SK-N-SH (cell line): ENCODE measurements around the gene FAM222A. TPM values are rescaled to one million over a fixed set of nuclear protein-coding genes. Genes with fewer than 3 reads are reported as not detected.

ENCODE experiments used
- CTCF ChIA-PET: fragments of 300-600, 350-600 bp; formaldehyde crosslinking; extraction: SDS; loops from one replicate; lab custom pipeline; 2021; lab: Yijun Ruan, JAX
- POLR2A ChIA-PET: fragments of 350-600 bp; sonication (Branson Sonifier 250); formaldehyde crosslinking; extraction: SDS; loops from one replicate; lab custom pipeline; 2020; ENCODE audit warnings: antibody characterized with exemption, inconsistent platforms; lab: Yijun Ruan, JAX
- DNase-seq: peaks from one replicate; pipeline ENCODE4 v3.0.0; 2012
- H2AFZ ChIP-seq: fragments of 200-600 bp; sonication (generic); 2 replicates; pipeline ENCODE4 v1.8.1; 2016; ENCODE audit warnings: antibody characterized with exemption, mild to moderate bottlenecking, low read depth
- H3F3A ChIP-seq: fragments of 200-600 bp; sonication (generic); replicated peaks from 2 replicates; pipeline ENCODE3; 2016; ENCODE audit warnings: antibody characterized with exemption, mild to moderate bottlenecking; ENCODE audit not compliant: insufficient read depth
- H3K27ac ChIP-seq, 2 experiments: fragments of 200-500 bp in 1 of 2; fragments of 200-600 bp in 1 of 2; sonication (Bioruptor generic) in 1 of 2; sonication (generic), shearing (Covaris generic) in 1 of 2; 2 replicates each; pipeline versions ENCODE4 v1.5.1 to v1.6.1; 2014 to 2016; ENCODE audit warnings: low read depth in 2 of 2, inconsistent platforms in 1 of 2, low read length in 1 of 2, mild to moderate bottlenecking in 1 of 2, mixed read lengths in 1 of 2
- H3K27me3 ChIP-seq: fragments of 200-600 bp; sonication (generic), shearing (Covaris generic); 2 replicates; pipeline ENCODE4 v1.6.1; 2016; ENCODE audit warnings: mixed run types; ENCODE audit not compliant: insufficient read depth
- H3K36me3 ChIP-seq, 2 experiments: fragments of 200-500 bp in 1 of 2; fragments of 200-600 bp in 1 of 2; sonication (Bioruptor generic) in 1 of 2; sonication (generic) in 1 of 2; replicated peaks in 1 of 2; 2 replicates each; pipeline versions ENCODE3 to v1.5.1; 2014 to 2016; ENCODE audit warnings: low read length in 1 of 2, mild to moderate bottlenecking in 1 of 2; ENCODE audit not compliant: insufficient read depth in 2 of 2, control insufficient read depth in 1 of 2
- H3K4me1 ChIP-seq, 2 experiments: fragments of 200-500 bp in 1 of 2; fragments of 200-600 bp in 1 of 2; sonication (Bioruptor generic) in 1 of 2; sonication (generic), shearing (Covaris generic) in 1 of 2; 2 replicates each; pipeline versions ENCODE4 v1.5.1 to v1.6.1; 2014 to 2016; ENCODE audit warnings: low read depth in 1 of 2, low read length in 1 of 2, mixed run types in 1 of 2; ENCODE audit not compliant: insufficient read depth in 2 of 2, control insufficient read depth in 1 of 2
- H3K4me2 ChIP-seq: fragments of 200-600 bp; sonication (generic), shearing (Covaris generic); 2 replicates; pipeline ENCODE4 v1.6.1; 2017; ENCODE audit warnings: mixed run types
- H3K4me3 ChIP-seq, 2 experiments: fragments of 200-500 bp in 1 of 2; fragments of 200-600 bp in 1 of 2; sonication (Bioruptor generic) in 1 of 2; sonication (generic), shearing (Covaris generic) in 1 of 2; 2 replicates each; pipeline versions ENCODE4 v1.5.1 to v1.8.1; 2014 to 2016; ENCODE audit warnings: low read depth in 2 of 2, inconsistent platforms in 1 of 2, low read length in 1 of 2, mild to moderate bottlenecking in 1 of 2, mixed read lengths in 1 of 2, moderate library complexity in 1 of 2
- H3K79me2 ChIP-seq: fragments of 200-600 bp; sonication (generic); 2 replicates; pipeline ENCODE4 v1.8.1; 2017; ENCODE audit warnings: mild to moderate bottlenecking; ENCODE audit not compliant: insufficient read depth
- H3K9ac ChIP-seq: fragments of 200-600 bp; sonication (generic); 2 replicates; pipeline ENCODE4 v1.6.1; 2017; ENCODE audit warnings: mixed run types
- H3K9me2 ChIP-seq: fragments of 200-600 bp; sonication (generic); 2 replicates; pipeline ENCODE4 v1.6.1; 2017; ENCODE audit warnings: mixed run types
- H3K9me3 ChIP-seq: fragments of 200-600 bp; sonication (generic); 2 replicates; pipeline ENCODE4 v1.6.1; 2017; ENCODE audit warnings: mixed run types, mild to moderate bottlenecking, moderate library complexity
- H4K20me1 ChIP-seq: fragments of 200-600 bp; sonication (generic); 2 replicates; pipeline ENCODE4 v1.6.1; 2017; ENCODE audit warnings: mild to moderate bottlenecking, mixed run types; ENCODE audit not compliant: insufficient read depth
- EZH2phosphoT487 ChIP-seq: fragments of 200-600 bp; sonication (generic); IDR thresholded peaks from 2 replicates; pipeline ENCODE4 v1.6.1; 2017; ENCODE audit warnings: low read depth, mixed run types, mild to moderate bottlenecking, antibody characterized with exemption, moderate library complexity, borderline replicate concordance
- FOSL2 ChIP-seq: IDR thresholded peaks from 2 replicates; pipeline ENCODE4 v1.4.0; 2012; ENCODE audit warnings: low read depth, mild to moderate bottlenecking, moderate library complexity, borderline replicate concordance
- FOXJ3 ChIP-seq: sonication (generic); formaldehyde crosslinking; IDR thresholded peaks from 2 replicates; pipeline ENCODE4 v1.5.1; 2020; ENCODE audit warnings: mild to moderate bottlenecking, missing genetic modification reagents
- FOXM1 ChIP-seq: IDR thresholded peaks from 2 replicates; pipeline ENCODE4 v1.4.0; 2012; ENCODE audit warnings: low read depth, mild to moderate bottlenecking
- GABPA ChIP-seq: IDR thresholded peaks from 2 replicates; pipeline ENCODE4 v1.4.0; 2012; ENCODE audit warnings: low read depth, mild to moderate bottlenecking
- JUND ChIP-seq: IDR thresholded peaks from 2 replicates; pipeline ENCODE4 v1.4.0; 2012
- MEF2A ChIP-seq: IDR thresholded peaks from 2 replicates; pipeline ENCODE4 v1.4.0; 2012; ENCODE audit warnings: low read depth, borderline replicate concordance
- POLR2AphosphoS5 ChIP-seq: IDR thresholded peaks from 2 replicates; pipeline ENCODE4 v1.6.1; 2012; ENCODE audit warnings: low read depth, low read length
- RAD21 ChIP-seq: IDR thresholded peaks from 2 replicates; pipeline ENCODE4 v1.6.1; 2012; ENCODE audit warnings: mild to moderate bottlenecking, low read length
- RCOR1 ChIP-seq: fragments of 150-350 bp; IDR thresholded peaks from 2 replicates; pipeline ENCODE4 v1.6.1; 2017; ENCODE audit warnings: antibody characterized with exemption, low read length
- RFX5 ChIP-seq: IDR thresholded peaks from 2 replicates; pipeline ENCODE4 v1.6.1; 2012; ENCODE audit warnings: mild to moderate bottlenecking, improper control_type of control experiment, low read length
- RXRA ChIP-seq: IDR thresholded peaks from 2 replicates; pipeline ENCODE4 v1.4.0; 2012; ENCODE audit warnings: low read depth, mild to moderate bottlenecking, borderline replicate concordance
- SIN3A ChIP-seq: IDR thresholded peaks from 2 replicates; pipeline ENCODE4 v1.6.1; 2012; ENCODE audit warnings: low read depth, mild to moderate bottlenecking, low read length, moderate library complexity, borderline replicate concordance
- SMC3 ChIP-seq: IDR thresholded peaks from 2 replicates; pipeline ENCODE4 v1.6.1; 2012; ENCODE audit warnings: low read depth, low read length, improper control_type of control experiment
- YY1 ChIP-seq: IDR thresholded peaks from 2 replicates; pipeline ENCODE4 v1.4.0; 2012; ENCODE audit warnings: low read depth, mild to moderate bottlenecking
- WGBS: methylation state at CpG from one replicate; pipeline ENCODE4 v1.1.6; 2017; ENCODE audit warnings: low lambda C conversion rate; 5-methylcytosine and 5-hydroxymethylcytosine counted together
- polyA plus RNA-seq, 3 experiments: library from polyadenylated mRNA; depleted of rRNA; stranded (reverse); fragments of >200 nt; gene quantifications; 2 replicates each; pipeline ENCODE4 v1.2.3, GENCODE V29; 2012
- TF ChIP-seq, protein P1 (sequence below): IDR thresholded peaks from 2 replicates; pipeline ENCODE4 v1.6.1; 2012; ENCODE audit warnings: mild to moderate bottlenecking, low read depth, low read length, moderate library complexity
- TF ChIP-seq, protein P2 (sequence below): IDR thresholded peaks from 2 replicates; pipeline ENCODE4 v1.4.0; 2012; ENCODE audit warnings: low read depth
- TF ChIP-seq, protein P3 (sequence below): fragments of 200-600 bp; sonication (generic); IDR thresholded peaks from 2 replicates; pipeline ENCODE4 v1.6.1; 2017; ENCODE audit warnings: antibody characterized with exemption, mild to moderate bottlenecking, moderate library complexity
- TF ChIP-seq, protein P4 (sequence below): IDR thresholded peaks from 2 replicates; pipeline ENCODE4; 2012

FAM222A gene
- polyA plus RNA-seq, 1 of the 3 experiments (the other 2 are of a cell fraction) = 1.6 TPM

DNA sequence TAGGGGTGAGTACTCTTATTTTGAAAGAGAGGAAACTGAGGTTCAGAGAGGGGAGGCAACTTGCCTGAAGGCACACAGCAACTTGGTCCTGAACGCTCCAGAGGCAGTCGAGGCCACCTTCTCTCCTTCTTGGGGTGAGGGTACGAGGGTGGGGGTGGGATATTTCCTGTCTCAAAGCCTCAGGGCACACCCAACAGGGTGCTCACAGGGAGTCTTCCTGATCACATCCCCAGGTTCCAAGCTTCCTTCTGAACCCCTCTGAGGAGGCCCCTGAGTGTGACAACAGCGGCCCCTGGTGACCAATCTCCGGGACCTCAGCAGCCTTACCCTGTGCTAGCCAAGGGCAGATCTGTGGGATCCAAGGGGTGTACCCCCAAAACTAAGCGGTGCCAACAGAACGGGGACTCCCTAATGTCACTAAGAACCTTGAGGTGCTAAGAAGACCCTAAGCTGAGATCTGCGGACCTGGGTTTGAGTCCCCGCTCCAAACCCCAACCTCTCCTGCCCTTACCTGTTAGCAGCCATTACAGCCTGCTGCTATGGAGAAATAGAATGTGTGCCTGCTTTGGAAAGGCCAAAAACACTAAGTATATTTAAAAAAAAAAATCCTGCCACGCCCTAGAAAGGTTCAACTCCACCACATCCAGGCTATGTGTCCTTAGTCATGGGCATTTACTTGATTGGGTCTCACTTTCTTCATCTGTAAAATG lies 61.7 kb downstream of the FAM222A start:
- WGBS = 43% methylated on average over 5 of the region's 10 CpGs
- POLR2A ChIA-PET = no interaction called here
- H3K4me2 ChIP-seq = no peak overlapping the region

DNA sequence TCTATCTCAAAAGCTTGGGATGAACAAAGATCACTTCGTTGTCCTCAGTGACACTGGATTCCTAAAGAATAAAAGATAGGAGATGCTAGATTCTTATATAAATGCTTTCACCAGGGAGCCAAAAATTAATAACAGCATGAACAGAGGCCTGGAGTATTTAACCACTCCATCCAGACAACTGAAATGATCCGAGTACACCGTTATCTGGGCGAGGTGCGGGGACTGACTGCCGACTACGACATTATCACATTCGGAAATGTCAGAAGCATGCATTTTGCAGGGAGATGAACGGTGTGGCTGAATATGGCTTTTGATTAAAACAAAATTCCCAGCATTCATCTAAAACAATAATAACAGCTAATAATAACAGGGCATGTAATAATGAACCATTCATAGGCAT lies 63.0 kb downstream of the FAM222A start:
- H4K20me1 ChIP-seq = no peaks in the 10 kb centered on the region
- H3K4me2 ChIP-seq = no peak overlapping the region
- H3K27ac ChIP-seq = 0 out of 4 replicates have a peak overlapping the region, but pooled peaks of 1 of the 2 experiments have one; percentile 6
- H3K4me1 ChIP-seq = peaks cover 0 to 3% of the 10 kb centered on the region in 2 experiments; a peak in 1 of 4 replicates
- WGBS = 68% methylated on average over 9 of the region's 9 CpGs
- H3K79me2 ChIP-seq = no peaks in the 10 kb centered on the region
- no peaks in the 10 kb centered on the region for H3K27me3 ChIP-seq
- no peak overlapping the region for H3K4me3 ChIP-seq
- H3K36me3 ChIP-seq = no peaks in the 10 kb centered on the region
- DNase-seq = no peak
- no peak overlapping the region for H3K9ac ChIP-seq
- no peak overlapping the region for H2AFZ ChIP-seq
- ChIA-PET POLR2A (no interaction called here), CTCF (interaction anchor here (0.7 to 5.7 kb wide), 9 partner anchors 13 to 257 kb away, joined by 3 to 55 read pairs (median 8); no protein-coding TSS in a partner anchor)
- H3F3A ChIP-seq = no peaks in the 10 kb centered on the region
- H3K9me2 ChIP-seq = no peaks in the 10 kb centered on the region
- H3K9me3 ChIP-seq = no peaks in the 10 kb centered on the region
- TF ChIP-seq GABPA = no peak
- TF ChIP-seq FOXJ3 = no peak
- TF ChIP-seq FOSL2 = no peak
- TF ChIP-seq MEF2A = no peak
- no peak for TF ChIP-seq POLR2AphosphoS5
- TF ChIP-seq, protein P1, sequence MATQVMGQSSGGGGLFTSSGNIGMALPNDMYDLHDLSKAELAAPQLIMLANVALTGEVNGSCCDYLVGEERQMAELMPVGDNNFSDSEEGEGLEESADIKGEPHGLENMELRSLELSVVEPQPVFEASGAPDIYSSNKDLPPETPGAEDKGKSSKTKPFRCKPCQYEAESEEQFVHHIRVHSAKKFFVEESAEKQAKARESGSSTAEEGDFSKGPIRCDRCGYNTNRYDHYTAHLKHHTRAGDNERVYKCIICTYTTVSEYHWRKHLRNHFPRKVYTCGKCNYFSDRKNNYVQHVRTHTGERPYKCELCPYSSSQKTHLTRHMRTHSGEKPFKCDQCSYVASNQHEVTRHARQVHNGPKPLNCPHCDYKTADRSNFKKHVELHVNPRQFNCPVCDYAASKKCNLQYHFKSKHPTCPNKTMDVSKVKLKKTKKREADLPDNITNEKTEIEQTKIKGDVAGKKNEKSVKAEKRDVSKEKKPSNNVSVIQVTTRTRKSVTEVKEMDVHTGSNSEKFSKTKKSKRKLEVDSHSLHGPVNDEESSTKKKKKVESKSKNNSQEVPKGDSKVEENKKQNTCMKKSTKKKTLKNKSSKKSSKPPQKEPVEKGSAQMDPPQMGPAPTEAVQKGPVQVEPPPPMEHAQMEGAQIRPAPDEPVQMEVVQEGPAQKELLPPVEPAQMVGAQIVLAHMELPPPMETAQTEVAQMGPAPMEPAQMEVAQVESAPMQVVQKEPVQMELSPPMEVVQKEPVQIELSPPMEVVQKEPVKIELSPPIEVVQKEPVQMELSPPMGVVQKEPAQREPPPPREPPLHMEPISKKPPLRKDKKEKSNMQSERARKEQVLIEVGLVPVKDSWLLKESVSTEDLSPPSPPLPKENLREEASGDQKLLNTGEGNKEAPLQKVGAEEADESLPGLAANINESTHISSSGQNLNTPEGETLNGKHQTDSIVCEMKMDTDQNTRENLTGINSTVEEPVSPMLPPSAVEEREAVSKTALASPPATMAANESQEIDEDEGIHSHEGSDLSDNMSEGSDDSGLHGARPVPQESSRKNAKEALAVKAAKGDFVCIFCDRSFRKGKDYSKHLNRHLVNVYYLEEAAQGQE = no peak
- TF ChIP-seq RCOR1 = no peak
- TF ChIP-seq EZH2phosphoT487 = no peak
- no peak for TF ChIP-seq SIN3A
- no peak for TF ChIP-seq RXRA
- no peak for TF ChIP-seq YY1
- no peak for TF ChIP-seq RFX5
- TF ChIP-seq, protein P2, sequence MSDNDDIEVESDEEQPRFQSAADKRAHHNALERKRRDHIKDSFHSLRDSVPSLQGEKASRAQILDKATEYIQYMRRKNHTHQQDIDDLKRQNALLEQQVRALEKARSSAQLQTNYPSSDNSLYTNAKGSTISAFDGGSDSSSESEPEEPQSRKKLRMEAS = no peak

More for the DNA sequence above, 61.7 kb downstream of the FAM222A start:
- Histone ChIP-seq H3K27ac (no peak overlapping the region), H3K4me3 (peak overlapping the region in 1 of 2 experiments; percentile 17; a peak in 1 of 4 replicates), H3K9ac (no peak overlapping the region), H3K9me2 (no peaks in the 10 kb centered on the region), H3K9me3 (no peaks in the 10 kb centered on the region), H3K27me3 (no peaks in the 10 kb centered on the region)
- DNase-seq = peak; percentile 76
- TF ChIP-seq, protein P3, sequence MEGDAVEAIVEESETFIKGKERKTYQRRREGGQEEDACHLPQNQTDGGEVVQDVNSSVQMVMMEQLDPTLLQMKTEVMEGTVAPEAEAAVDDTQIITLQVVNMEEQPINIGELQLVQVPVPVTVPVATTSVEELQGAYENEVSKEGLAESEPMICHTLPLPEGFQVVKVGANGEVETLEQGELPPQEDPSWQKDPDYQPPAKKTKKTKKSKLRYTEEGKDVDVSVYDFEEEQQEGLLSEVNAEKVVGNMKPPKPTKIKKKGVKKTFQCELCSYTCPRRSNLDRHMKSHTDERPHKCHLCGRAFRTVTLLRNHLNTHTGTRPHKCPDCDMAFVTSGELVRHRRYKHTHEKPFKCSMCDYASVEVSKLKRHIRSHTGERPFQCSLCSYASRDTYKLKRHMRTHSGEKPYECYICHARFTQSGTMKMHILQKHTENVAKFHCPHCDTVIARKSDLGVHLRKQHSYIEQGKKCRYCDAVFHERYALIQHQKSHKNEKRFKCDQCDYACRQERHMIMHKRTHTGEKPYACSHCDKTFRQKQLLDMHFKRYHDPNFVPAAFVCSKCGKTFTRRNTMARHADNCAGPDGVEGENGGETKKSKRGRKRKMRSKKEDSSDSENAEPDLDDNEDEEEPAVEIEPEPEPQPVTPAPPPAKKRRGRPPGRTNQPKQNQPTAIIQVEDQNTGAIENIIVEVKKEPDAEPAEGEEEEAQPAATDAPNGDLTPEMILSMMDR = peak; percentile 86
- TF ChIP-seq POLR2AphosphoS5 (no peak), GABPA (no peak), JUND (no peak), SMC3 (peak; percentile 69), RAD21 (peak; percentile 79), FOXM1 (no peak), RCOR1 (no peak)
- TF ChIP-seq, protein P4, sequence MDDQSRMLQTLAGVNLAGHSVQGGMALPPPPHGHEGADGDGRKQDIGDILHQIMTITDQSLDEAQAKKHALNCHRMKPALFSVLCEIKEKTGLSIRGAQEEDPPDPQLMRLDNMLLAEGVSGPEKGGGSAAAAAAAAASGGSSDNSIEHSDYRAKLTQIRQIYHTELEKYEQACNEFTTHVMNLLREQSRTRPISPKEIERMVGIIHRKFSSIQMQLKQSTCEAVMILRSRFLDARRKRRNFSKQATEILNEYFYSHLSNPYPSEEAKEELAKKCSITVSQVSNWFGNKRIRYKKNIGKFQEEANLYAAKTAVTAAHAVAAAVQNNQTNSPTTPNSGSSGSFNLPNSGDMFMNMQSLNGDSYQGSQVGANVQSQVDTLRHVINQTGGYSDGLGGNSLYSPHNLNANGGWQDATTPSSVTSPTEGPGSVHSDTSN = no peak
- TF ChIP-seq, all 33 proteins: peak for 3
- CTCF ChIA-PET = interaction anchor here (0.6 to 5.7 kb wide), 29 partner anchors 10 to 284 kb away, joined by 3 to 55 read pairs (median 4); partner anchors contain the start of genes MMAB and MVK
- Histone ChIP-seq H3K36me3 (no peaks in the 10 kb centered on the region), H2AFZ (no peak overlapping the region), H3F3A (no peaks in the 10 kb centered on the region), H3K79me2 (no peaks in the 10 kb centered on the region), H3K4me1 (peaks cover 0 to 5% of the 10 kb centered on the region in 2 experiments; a peak in 1 of 4 replicates), H4K20me1 (no peaks in the 10 kb centered on the region)
